ENCODE data around the gene STIP1.
"Not testable (repeated sequence)": the region's sequence is repeated elsewhere in the genome, so short reads cannot be mapped to it uniquely, and the experiment has no call there.

The STIP1 gene

DNA sequence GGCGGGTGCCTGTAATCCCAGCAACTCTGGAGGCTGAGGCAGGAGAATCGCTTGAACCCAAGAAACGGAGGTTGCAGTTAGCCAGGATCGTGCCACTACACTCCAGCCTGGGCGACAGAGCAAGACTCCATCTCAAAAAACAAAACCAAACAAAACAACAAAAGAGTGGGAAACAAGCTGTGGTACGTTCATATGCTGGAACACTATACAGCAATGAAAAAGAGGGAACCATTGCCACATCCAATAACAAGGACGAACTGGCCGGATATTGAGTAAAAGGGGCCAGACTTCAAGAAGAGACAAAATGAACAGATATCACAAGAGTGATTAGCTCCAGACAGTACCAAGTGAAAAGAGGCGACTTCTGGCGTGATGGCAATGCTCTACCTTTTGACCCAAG is 24.9 kb upstream of the STIP1 start:
- no peak overlapping the region for H3K4me3 ChIP-seq (ENCODE audit: low read length)
- no peak for DNase-seq (ENCODE audit: low read depth)
- no peak for TF ChIP-seq CTCF (IDR thresholded peaks at IDR 0.05; ENCODE audit: insufficient read depth, low read depth, low read length, missing control alignments)

DNA sequence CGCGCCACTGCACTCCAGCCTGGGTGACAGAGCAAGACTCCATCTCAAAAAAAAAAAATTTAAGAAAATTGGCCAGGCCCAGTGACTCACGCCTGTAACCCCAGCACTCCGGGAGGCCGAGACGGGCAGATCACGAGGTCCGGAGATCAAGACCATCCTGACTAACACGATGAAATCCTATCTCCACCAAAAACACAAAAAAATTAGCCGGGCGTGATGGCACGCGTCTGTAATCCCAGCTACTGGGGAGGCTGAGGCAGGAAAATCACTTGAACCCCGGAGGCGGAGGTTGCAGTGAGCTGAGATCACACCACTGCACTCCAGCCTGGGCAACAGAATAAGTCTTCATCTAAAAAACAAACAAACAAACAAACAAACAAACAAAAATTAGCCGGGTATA is 23.2 kb upstream of the STIP1 start:
- DNase-seq (ENCODE audit: low read depth); H3K4me3 ChIP-seq (ENCODE audit: low read length): not testable (repeated sequence)

DNA sequence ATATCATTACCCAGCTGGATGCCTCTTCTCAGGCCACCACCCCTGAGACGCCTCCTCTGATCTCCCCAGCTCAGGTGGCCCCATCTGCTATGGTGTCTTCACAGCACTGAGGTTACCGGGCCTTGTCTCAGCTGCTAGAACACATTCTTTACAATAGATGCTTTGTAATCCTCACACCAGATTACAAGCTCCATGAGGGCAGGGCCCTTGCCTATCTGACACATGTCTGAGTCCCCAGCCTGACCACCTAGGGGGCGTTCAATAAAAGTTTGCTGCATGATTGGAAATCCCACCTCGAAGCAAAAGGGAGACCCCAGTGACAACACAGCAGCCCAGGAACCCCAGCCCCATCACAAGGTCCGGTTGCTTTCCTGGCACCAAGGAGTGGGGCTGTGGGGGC is 22.0 kb upstream of the STIP1 start:
- no peak for TF ChIP-seq CTCF (IDR thresholded peaks at IDR 0.05; ENCODE audit: insufficient read depth, low read depth, low read length, missing control alignments)
- H3K4me3 ChIP-seq (ENCODE audit: low read length), result no peak overlapping the region
- no peak for DNase-seq (ENCODE audit: low read depth)

DNA sequence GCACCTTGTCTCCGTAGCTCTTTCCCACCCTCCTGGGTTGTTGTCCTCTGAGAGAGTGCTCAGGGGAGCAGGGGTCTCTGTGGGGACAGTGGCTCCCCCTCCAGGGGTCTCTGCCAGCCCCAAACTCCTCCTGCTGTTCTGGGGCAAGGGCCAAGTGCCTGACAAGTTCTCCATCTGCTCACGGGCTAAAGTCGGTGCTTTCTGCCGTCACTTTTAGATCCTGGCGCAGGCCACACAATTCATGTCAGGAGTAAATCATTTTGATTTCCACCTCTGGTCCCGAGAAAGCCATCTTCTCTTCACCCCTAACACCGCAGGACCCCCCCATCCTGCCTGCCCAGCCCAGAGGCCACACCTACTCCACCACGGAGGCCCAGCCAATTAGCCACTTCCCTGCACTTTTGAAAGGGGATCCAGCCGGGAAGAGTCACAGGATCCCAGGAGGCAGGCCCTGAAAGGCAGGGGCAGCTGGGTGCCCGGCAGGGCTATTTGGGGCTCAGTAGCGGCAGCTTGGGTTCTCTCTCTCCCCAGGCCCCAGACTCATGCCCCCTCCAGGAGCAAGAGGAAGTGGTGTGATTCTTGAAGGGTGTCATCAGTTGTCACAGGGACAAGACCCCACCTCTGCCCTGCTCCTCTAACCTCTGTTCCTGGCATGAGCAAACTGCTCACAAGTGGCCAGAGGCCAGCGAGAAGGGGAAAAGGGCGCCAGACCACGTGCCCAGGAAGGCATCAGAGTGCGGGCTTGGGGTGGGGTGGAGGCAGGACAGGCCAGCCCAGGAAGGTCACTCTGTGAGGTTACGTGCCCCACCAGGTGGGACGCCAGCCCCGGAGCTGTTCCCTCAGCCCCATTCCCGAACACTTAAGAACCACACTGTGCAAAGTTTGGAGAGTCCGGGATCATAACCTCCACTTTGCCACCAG is 21.3 kb upstream of the STIP1 start:
- H3K4me3 ChIP-seq (ENCODE audit: low read length), result peak overlapping the region; percentile 56
- DNase-seq (ENCODE audit: low read depth), result no peak

GRCh38 chr11:64165481-64165841 is 20.5 kb upstream of the STIP1 start:
- peak; percentile 25 for DNase-seq (ENCODE audit: low read depth)

More for the DNA sequence above, 21.3 kb upstream of the STIP1 start:
- no peak for TF ChIP-seq CTCF (IDR thresholded peaks at IDR 0.05; ENCODE audit: insufficient read depth, low read depth, low read length, missing control alignments)

GRCh38 chr11:64165842-64166635 is 19.9 kb upstream of the STIP1 start, which contains the start of gene MACROD1:
Gene MACROD1, minus strand, starts transcription at chr11:64166113. Its CDS starts 119 bp downstream, at chr11:64165994.
- peak; percentile 93 for DNase-seq (ENCODE audit: low read depth)
- H3K4me3 ChIP-seq (ENCODE audit: low read length), result peak within 1 kb of the TSS; percentile 56
- TF ChIP-seq CTCF (IDR thresholded peaks at IDR 0.05; ENCODE audit: insufficient read depth, low read depth, low read length, missing control alignments), result no peak

More at GRCh38 chr11:64165481-64165841, 20.5 kb upstream of the STIP1 start:
- H3K4me3 ChIP-seq (ENCODE audit: low read length), result peak overlapping the region; percentile 56
- no peak for TF ChIP-seq CTCF (IDR thresholded peaks at IDR 0.05; ENCODE audit: insufficient read depth, low read depth, low read length, missing control alignments)

GRCh38 chr11:64170419-64170818 is 15.6 kb upstream of the STIP1 start:
- no peak for TF ChIP-seq CTCF (IDR thresholded peaks at IDR 0.05; ENCODE audit: insufficient read depth, low read depth, low read length, missing control alignments)
- H3K4me3 ChIP-seq (ENCODE audit: low read length), result no peak overlapping the region
- no peak for DNase-seq (ENCODE audit: low read depth)
